Measurements from ENCODE around the gene ZNF678. TPM values are rescaled to one million over a fixed set of nuclear protein-coding genes. Genes with fewer than 3 reads are reported as not detected.

ZNF678 gene
- total and polyA plus RNA-seq, 9 of the 15 experiments (the other 6 are each of a cell fraction or from before 2014, with no cell fraction given) = 3.0 to 16.8 (median 8.0) TPM

DNA sequence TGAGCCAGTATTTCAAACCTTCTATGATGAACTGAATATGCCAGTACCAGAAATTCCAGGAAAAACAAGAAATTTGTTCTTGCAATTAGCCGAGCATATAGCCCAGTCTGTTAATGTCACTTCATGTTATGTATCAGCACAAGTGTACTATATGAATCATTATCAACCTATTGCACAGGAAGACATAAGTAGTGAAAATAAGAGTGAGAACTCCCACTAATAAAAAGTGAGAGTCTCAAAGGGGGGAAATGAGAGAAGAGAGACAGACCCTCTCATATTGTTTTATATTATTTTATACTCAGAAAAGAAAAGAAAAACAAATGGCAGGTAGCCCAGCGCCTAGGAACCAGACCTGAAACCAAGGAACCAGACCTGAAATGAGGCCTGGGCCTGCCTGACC, 155.6 kb downstream of the ZNF678 start:
- Histone ChIP-seq H2AFZ (ENCODE audit: low read depth, low read length) (no peak overlapping the region), H3K79me2 (ENCODE audit: control insufficient read depth, insufficient read depth, low read length) (no peaks in the 10 kb centered on the region), H4K20me1 (replicated peaks; ENCODE audit: control insufficient read depth, insufficient read depth, low read length) (no peaks in the 10 kb centered on the region), H3K9ac (ENCODE audit: insufficient read depth in 1 of 2, low read depth in 2 of 2, low read length in 2 of 2) (no peak overlapping the region), H3K4me1 (replicated peaks in 1 of 2; ENCODE audit: control insufficient read depth in 2 of 2, insufficient read depth in 2 of 2, low read length in 2 of 2) (no peaks in the 10 kb centered on the region), H3K4me2 (ENCODE audit: insufficient read depth, low read length) (no peak overlapping the region), H3K9me3 (replicated peaks; ENCODE audit: control insufficient read depth, insufficient read depth, low read depth, low read length) (peaks cover 3% of the 10 kb centered on the region), H3K27me3 (ENCODE audit: control insufficient read depth in 2 of 2, insufficient read depth in 2 of 2, low read length in 2 of 2) (no peaks in the 10 kb centered on the region; a peak in 1 of 5 replicates), H3K4me3 (no peak overlapping the region), H3K36me3 (ENCODE audit: control insufficient read depth, insufficient read depth, low read length) (no peaks in the 10 kb centered on the region), H3K9me1 (ENCODE audit: control insufficient read depth, insufficient read depth, low read length) (no peaks in the 10 kb centered on the region), H3K27ac (ENCODE audit: extremely low read depth, low read depth, low read length) (no peak overlapping the region)
- POLR2A ChIA-PET = no interaction called here
- DNase-seq (ENCODE audit: extremely low read depth in 1 of 4, low spot score in 3 of 4) = no peak
- no peak for ATAC-seq
- in situ Hi-C loops (cut with MboI) (no loop called here), intact Hi-C loops (cut with micrococcal nuclease) (no loop called here)
- BruUV-seq (replicated peaks) = no TSS peak
- TF ChIP-seq SRSF9 (IDR thresholded peaks at IDR 0.05; ENCODE audit: borderline replicate concordance, low read depth, low read length) = no peak
- no peak for TF ChIP-seq PCBP1 (IDR thresholded peaks at IDR 0.05; ENCODE audit: low read depth, low read length, poor library complexity, severe bottlenecking)
- TF ChIP-seq TRIM28 (IDR thresholded peaks at IDR 0.05) = peak; percentile 85
- TF ChIP-seq MEF2D (tag; conservative IDR thresholded peaks at IDR 0.05; ENCODE audit: low read depth) = no peak
- TF ChIP-seq ZNF274 (IDR thresholded peaks at IDR 0.05; ENCODE audit: borderline replicate concordance, low read depth, low read length) = 0 out of 2 replicates have a peak, but pooled peaks have one; percentile 29
- WGBS (ENCODE audit: insufficient coverage, low coverage, missing lambda C conversion rate) = 0% methylated on average over 2 of the region's 2 CpGs
- no peak for FAIRE-seq
- CTCF ChIA-PET (ENCODE audit: low intra/inter-chr PET ratio) = no interaction called here

DNA sequence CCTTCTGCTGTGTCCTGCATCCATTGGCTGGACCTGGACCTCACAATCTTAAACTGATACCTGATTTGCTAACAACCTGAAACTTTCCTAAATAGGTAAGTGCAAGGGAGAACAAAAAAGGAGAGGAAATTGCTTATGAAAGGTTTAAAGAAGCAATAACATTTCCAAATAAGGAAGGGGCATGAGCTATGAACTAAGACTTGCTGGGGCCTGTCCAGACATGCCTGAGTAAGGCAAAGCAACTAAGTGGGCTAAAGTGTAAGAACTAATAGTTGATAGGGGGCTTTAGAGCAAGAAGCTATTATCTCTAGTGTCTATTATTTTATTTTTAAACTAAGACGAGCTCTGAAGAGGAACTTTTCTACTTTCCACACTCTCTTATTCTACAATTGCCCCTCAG, 160.1 kb downstream of the ZNF678 start:
- Histone ChIP-seq H3K4me3 (no peak overlapping the region), H3K9me1 (ENCODE audit: control insufficient read depth, insufficient read depth, low read length) (no peaks in the 10 kb centered on the region), H3K9ac (ENCODE audit: insufficient read depth in 1 of 2, low read depth in 2 of 2, low read length in 2 of 2) (no peak overlapping the region), H3K9me3 (replicated peaks; ENCODE audit: control insufficient read depth, insufficient read depth, low read depth, low read length) (peaks cover 5% of the 10 kb centered on the region), H3K4me1 (replicated peaks in 1 of 2; ENCODE audit: control insufficient read depth in 2 of 2, insufficient read depth in 2 of 2, low read length in 2 of 2) (peaks cover 4 to 13% of the 10 kb centered on the region in 2 experiments; a peak in 4 of 5 replicates), H3K27me3 (ENCODE audit: control insufficient read depth in 2 of 2, insufficient read depth in 2 of 2, low read length in 2 of 2) (no peaks in the 10 kb centered on the region; a peak in 1 of 5 replicates), H3K79me2 (ENCODE audit: control insufficient read depth, insufficient read depth, low read length) (no peaks in the 10 kb centered on the region), H4K20me1 (replicated peaks; ENCODE audit: control insufficient read depth, insufficient read depth, low read length) (no peaks in the 10 kb centered on the region), H2AFZ (ENCODE audit: low read depth, low read length) (no peak overlapping the region), H3K4me2 (ENCODE audit: insufficient read depth, low read length) (no peak overlapping the region), H3K27ac (ENCODE audit: extremely low read depth, low read depth, low read length) (no peak overlapping the region), H3K36me3 (ENCODE audit: control insufficient read depth, insufficient read depth, low read length) (no peaks in the 10 kb centered on the region)
- DNase-seq (ENCODE audit: extremely low read depth in 1 of 4, low spot score in 3 of 4) (no peak), FAIRE-seq (no peak), ATAC-seq (no peak)
- POLR2A ChIA-PET = no interaction called here
- in situ Hi-C loops (cut with MboI) (no loop called here), intact Hi-C loops (cut with micrococcal nuclease) (no loop called here)
- 0% methylated on average over 1 of the region's 1 CpG for WGBS (ENCODE audit: insufficient coverage, low coverage, missing lambda C conversion rate)
- CTCF ChIA-PET (ENCODE audit: low intra/inter-chr PET ratio) = interaction anchor here (0.7 kb wide), 1 partner anchor 114 kb away, joined by 3 read pairs; no protein-coding TSS in a partner anchor
- TF ChIP-seq, protein P1, sequence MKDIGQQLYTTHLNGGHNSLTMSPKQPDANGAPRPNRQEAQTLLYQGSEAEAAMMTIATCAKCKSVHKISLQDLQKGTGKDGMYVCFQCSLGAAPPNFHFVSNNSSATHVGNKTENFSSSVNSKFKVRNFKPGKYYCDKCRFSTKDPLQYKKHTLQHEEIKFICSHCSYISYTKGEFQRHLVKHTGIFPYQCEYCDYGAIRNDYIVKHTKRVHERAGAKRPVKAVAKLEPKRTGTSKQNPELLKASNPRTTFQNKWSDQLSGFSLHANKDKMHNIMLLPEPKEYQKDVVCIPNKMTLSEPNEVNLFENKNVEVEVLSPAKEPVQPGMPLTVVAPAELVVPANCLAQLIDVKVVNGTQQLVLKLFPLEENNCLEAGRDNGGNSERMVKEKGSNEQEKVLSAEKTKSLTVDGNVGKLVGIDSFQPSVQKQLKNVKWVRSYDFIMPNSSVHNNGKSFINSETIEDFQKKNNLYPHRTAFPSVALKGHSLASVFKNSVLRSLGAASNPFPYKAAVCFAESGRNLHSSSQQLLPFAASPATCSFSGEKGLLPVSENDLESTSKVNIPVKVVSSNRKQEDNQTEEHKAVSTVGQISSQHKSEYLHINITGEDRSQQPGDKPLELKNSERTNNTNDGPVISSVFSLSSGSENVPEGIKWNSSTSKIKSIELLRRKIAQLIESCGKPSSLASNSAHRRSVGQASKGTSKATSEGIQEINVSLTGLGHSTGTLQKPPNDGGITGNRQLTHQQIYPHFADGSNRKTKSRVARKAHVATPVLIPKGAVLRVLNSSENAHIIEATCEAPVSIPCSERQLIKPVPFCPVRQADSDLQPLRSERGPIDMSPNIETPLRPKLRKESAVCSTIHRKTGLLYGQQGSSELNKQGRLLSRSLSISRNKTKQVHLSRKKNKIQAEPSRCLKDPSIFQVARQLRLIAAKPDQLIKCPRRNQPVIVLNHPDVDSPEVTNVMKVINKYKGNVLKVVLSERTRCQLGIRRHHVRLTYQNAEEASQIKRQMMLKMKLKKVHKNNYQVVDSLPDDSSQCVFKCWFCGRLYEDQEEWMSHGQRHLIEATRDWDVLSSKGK (CRISPR knock-in tag; IDR thresholded peaks at IDR 0.05) = no peak
- no peak for TF ChIP-seq MBD2 (IDR thresholded peaks at IDR 0.05; ENCODE audit: borderline replicate concordance, low read depth)
- no peak for TF ChIP-seq STAG1 (CRISPR knock-in tag; IDR thresholded peaks at IDR 0.05; ENCODE audit: borderline replicate concordance)
- no peak for TF ChIP-seq MEF2A (IDR thresholded peaks at IDR 0.05; ENCODE audit: control insufficient read depth, low read depth, low read length)
- TF ChIP-seq FOXJ2 (tag; IDR thresholded peaks at IDR 0.05) = no peak
- no peak for TF ChIP-seq TAF7 (tag; IDR thresholded peaks at IDR 0.05)
- no peak for TF ChIP-seq NFRKB (IDR thresholded peaks at IDR 0.05; ENCODE audit: low read depth)
- BruUV-seq (replicated peaks) = no TSS peak

Data from K562 (cell line).